Hepatocyte (in vitro differentiated cells): ENCODE results near the gene ZNF860.

Experiments
- EZH2 ChIP-seq: fragments of 200-600 bp; sonication (generic); IDR thresholded peaks from 2 replicates; pipeline ENCODE4 v1.6.1; 2016; ENCODE audit warnings: antibody characterized with exemption, mild to moderate bottlenecking, borderline replicate concordance
- EZH2phosphoT487 ChIP-seq: fragments of 200-600 bp; sonication (generic); IDR thresholded peaks from one replicate; pipeline ENCODE4 v1.6.1; 2018; ENCODE audit warnings: antibody characterized with exemption, mild to moderate bottlenecking, low read depth, moderate library complexity; ENCODE audit not compliant: unreplicated experiment, severe bottlenecking
- TF ChIP-seq, protein P1 (sequence below): fragments of 200-600 bp; sonication (generic); IDR thresholded peaks from 2 replicates; pipeline ENCODE4 v1.5.1; 2016; ENCODE audit warnings: antibody characterized with exemption, mild to moderate bottlenecking; ENCODE audit not compliant: poor library complexity

- TF ChIP-seq, protein P1, sequence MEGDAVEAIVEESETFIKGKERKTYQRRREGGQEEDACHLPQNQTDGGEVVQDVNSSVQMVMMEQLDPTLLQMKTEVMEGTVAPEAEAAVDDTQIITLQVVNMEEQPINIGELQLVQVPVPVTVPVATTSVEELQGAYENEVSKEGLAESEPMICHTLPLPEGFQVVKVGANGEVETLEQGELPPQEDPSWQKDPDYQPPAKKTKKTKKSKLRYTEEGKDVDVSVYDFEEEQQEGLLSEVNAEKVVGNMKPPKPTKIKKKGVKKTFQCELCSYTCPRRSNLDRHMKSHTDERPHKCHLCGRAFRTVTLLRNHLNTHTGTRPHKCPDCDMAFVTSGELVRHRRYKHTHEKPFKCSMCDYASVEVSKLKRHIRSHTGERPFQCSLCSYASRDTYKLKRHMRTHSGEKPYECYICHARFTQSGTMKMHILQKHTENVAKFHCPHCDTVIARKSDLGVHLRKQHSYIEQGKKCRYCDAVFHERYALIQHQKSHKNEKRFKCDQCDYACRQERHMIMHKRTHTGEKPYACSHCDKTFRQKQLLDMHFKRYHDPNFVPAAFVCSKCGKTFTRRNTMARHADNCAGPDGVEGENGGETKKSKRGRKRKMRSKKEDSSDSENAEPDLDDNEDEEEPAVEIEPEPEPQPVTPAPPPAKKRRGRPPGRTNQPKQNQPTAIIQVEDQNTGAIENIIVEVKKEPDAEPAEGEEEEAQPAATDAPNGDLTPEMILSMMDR, result no peak
- TF ChIP-seq EZH2phosphoT487, result no peak
- no peak for TF ChIP-seq EZH2
These were observed 27.6 kb downstream of the ZNF860 start for GRCh38 chr3:32009101-32009500.
